ENCODE data around the gene EEA1. TPM values are rescaled to one million over a fixed set of nuclear protein-coding genes. Genes with fewer than 3 reads are reported as not detected.
A peak's percentile ranks its signal among the peaks of the same experiment; 100 is the strongest.

EEA1 gene
- polyA plus RNA-seq, 6 donors from 2014 or later = 2.0 to 16.0 (median 9.0) TPM

- Mint-ChIP-seq H3K9me3 (peaks cover 3 to 16% (median 7%) of the 10 kb centered on the region in 7 donors), H3K36me3 (peaks cover 0 to 13% of the 10 kb centered on the region in 2 donors), H3K27me3 (peaks cover 0 to 3% (median 0%) of the 10 kb centered on the region in 3 donors), H3K27ac (peak overlapping the region in 1 of 6 donors; percentile 22), H3K4me1 (no peaks in the 10 kb centered on the region), H3K4me3 (no peak overlapping the region)
- DNase-seq = no peak
- no peak for ATAC-seq (ENCODE audit: low read depth in 2 of 2)
Observed at GRCh38 chr12:92721656-92722055, 207.4 kb downstream of the EEA1 start.

- no peaks in the 10 kb centered on the region for H3K4me1 Mint-ChIP-seq
- DNase-seq = no peak
- no peak overlapping the region for H3K27ac Mint-ChIP-seq
- peaks cover 0 to 3% (median 0%) of the 10 kb centered on the region in 3 donors for H3K27me3 Mint-ChIP-seq
- no peak for ATAC-seq (ENCODE audit: low read depth in 2 of 2)
- H3K4me3 Mint-ChIP-seq = no peak overlapping the region
- peaks cover 3 to 16% (median 7%) of the 10 kb centered on the region in 7 donors for H3K9me3 Mint-ChIP-seq
- H3K36me3 Mint-ChIP-seq = peaks cover 0 to 13% of the 10 kb centered on the region in 2 donors
Observed at GRCh38 chr12:92721130-92721529, 208.0 kb downstream of the EEA1 start.

Other genes starting within 250 kb of the EEA1 start
- gene PLEKHG7, start 226.3 kb downstream of the EEA1 start, polyA plus RNA-seq (ENCODE audit: low read depth in 6 of 6) = under 1 TPM in 4 of 6 donors, not detected in 2; 0.08 to 0.20 (median 0.11) TPM